Activated CD8-positive, alpha-beta memory T cell treated with anti-CD3 and anti-CD28 coated beads for 48 hours (primary cell): ENCODE results near the gene SCT.

Experiments used
- DNase-seq, 3 experiments: peaks; one replicate each; pipeline ENCODE4 v3.0.0-alpha.2; 2020; ENCODE audit warnings: low read depth in 2 of 3, low spot score in 2 of 3

SCT gene

GRCh38 chr11:643849-644738 lies 17.1 kb upstream of the SCT start:
- no peak for DNase-seq

GRCh38 chr11:643366-643765 lies 16.4 kb upstream of the SCT start:
- DNase-seq, result no peak

- DNase-seq, result no peak
These were observed 14.9 kb upstream of the SCT start for GRCh38 chr11:641806-642370.

GRCh38 chr11:640021-640706 lies 13.2 kb upstream of the SCT start:
- DNase-seq, result no peak

- no peak for DNase-seq
These were observed 12.5 kb upstream of the SCT start for GRCh38 chr11:639332-639955.

- no peak for DNase-seq
These were observed 11.8 kb upstream of the SCT start for GRCh38 chr11:638631-639331.

GRCh38 chr11:637593-638521 lies 10.9 kb upstream of the SCT start:
- no peak for DNase-seq

- no peak for DNase-seq
These were observed 10.3 kb upstream of the SCT start for GRCh38 chr11:637333-637592.

GRCh38 chr11:636511-637332 lies 9.7 kb upstream of the SCT start, which contains the start of gene DRD4:
Gene DRD4, plus strand, starts transcription at chr11:637269. Its CDS starts 36 bp downstream, at chr11:637305.
- DNase-seq, result no peak

- no peak for DNase-seq
These were observed 9.0 kb upstream of the SCT start for GRCh38 chr11:635945-636510.

- no peak for DNase-seq
These were observed 3.9 kb upstream of the SCT start for GRCh38 chr11:630871-631270.

GRCh38 chr11:629237-629583 lies 2.2 kb upstream of the SCT start:
- no peak for DNase-seq

GRCh38 chr11:628056-628455 lies 1.1 kb upstream of the SCT start:
- no peak for DNase-seq

- no peak for DNase-seq
These were observed 261 bp upstream of the SCT start for GRCh38 chr11:627308-627576.

- DNase-seq, result no peak
These were observed 1.2 kb downstream of the SCT start for GRCh38 chr11:625636-626268.

- no peak for DNase-seq
These were observed 2.0 kb downstream of the SCT start, which contains the start of gene CDHR5 for GRCh38 chr11:624705-625635. Gene CDHR5, minus strand, starts transcription at chr11:624955. Its CDS starts 53 bp downstream, at chr11:624902.

- no peak for DNase-seq
These were observed 2.8 kb downstream of the SCT start for GRCh38 chr11:623999-624704.
